ENCODE results near the gene CHD9NB. TPM values are rescaled to one million over a fixed set of nuclear protein-coding genes. Genes with fewer than 3 reads are reported as not detected.
A peak's percentile ranks its signal among the peaks of the same experiment; 100 is the strongest.
"Not testable (repeated sequence)": the region's sequence is repeated elsewhere in the genome, so short reads cannot be mapped to it uniquely, and the experiment has no call there.

CHD9NB gene
- total RNA-seq, 1 donor from 2014 or later: not detected

- Mint-ChIP-seq H3K4me1 (peaks cover 53% of the 10 kb centered on the region), H3K4me3 (peak overlapping the region; percentile 91), H3K36me3 (ENCODE audit: low read depth) (no peaks in the 10 kb centered on the region), H3K27ac (peak overlapping the region; percentile 85), H3K27me3 (no peaks in the 10 kb centered on the region), H3K9me3 (no peaks in the 10 kb centered on the region)
- TF ChIP-seq CTCF (IDR thresholded peaks at IDR 0.05): no peak
- CTCF ChIA-PET: interaction anchor here (0.5 to 3.9 kb wide), 39 partner anchors 8 to 454 kb away, joined by 3 to 95 read pairs (median 5); partner anchors contain the start of gene RBL2
- POLR2A ChIA-PET: interaction anchor here (0.6 to 2.5 kb wide), 16 partner anchors 7 to 463 kb away, joined by 3 to 25 read pairs (median 3); no protein-coding TSS in a partner anchor
- no peak for DNase-seq
- ATAC-seq (ENCODE audit: low read depth): no peak
- intact Hi-C loops (cut with micrococcal nuclease): loop anchor here (1.0 to 2.0 kb wide), 7 partner anchors 44 to 379 kb away; partner anchors contain the start of gene RBL2
These were observed 3.1 kb upstream of the CHD9NB start for GRCh38 chr16:53055541-53056391.

- ChIA-PET POLR2A (interaction anchor here (0.6 to 2.5 kb wide), 18 partner anchors 8 to 464 kb away, joined by 3 to 25 read pairs (median 3); no protein-coding TSS in a partner anchor), CTCF (interaction anchor here (0.7 to 3.9 kb wide), 40 partner anchors 9 to 455 kb away, joined by 3 to 95 read pairs (median 5); partner anchors contain the start of gene RBL2)
- Mint-ChIP-seq H3K36me3 (ENCODE audit: low read depth) (no peaks in the 10 kb centered on the region), H3K27me3 (no peaks in the 10 kb centered on the region), H3K9me3 (no peaks in the 10 kb centered on the region), H3K4me3 (peak within 1 kb of the TSS; percentile 91), H3K27ac (peak within 1 kb of the TSS; percentile 85), H3K4me1 (peaks cover 46% of the 10 kb centered on the region)
- peak; percentile 89 for ATAC-seq (ENCODE audit: low read depth)
- DNase-seq: peak; percentile 83
- intact Hi-C loops (cut with micrococcal nuclease): loop anchor here (1.0 to 2.0 kb wide), 8 partner anchors 7 to 380 kb away; partner anchors contain the start of gene RBL2
- TF ChIP-seq CTCF (IDR thresholded peaks at IDR 0.05): peak; percentile 97
These were observed 2.2 kb upstream of the CHD9NB start, which contains the start of gene CHD9 for GRCh38 chr16:53054670-53055485. Gene CHD9, plus strand, starts transcription at chr16:53054991. Its CDS starts 101,099 bp downstream, at chr16:53156090.

DNA sequence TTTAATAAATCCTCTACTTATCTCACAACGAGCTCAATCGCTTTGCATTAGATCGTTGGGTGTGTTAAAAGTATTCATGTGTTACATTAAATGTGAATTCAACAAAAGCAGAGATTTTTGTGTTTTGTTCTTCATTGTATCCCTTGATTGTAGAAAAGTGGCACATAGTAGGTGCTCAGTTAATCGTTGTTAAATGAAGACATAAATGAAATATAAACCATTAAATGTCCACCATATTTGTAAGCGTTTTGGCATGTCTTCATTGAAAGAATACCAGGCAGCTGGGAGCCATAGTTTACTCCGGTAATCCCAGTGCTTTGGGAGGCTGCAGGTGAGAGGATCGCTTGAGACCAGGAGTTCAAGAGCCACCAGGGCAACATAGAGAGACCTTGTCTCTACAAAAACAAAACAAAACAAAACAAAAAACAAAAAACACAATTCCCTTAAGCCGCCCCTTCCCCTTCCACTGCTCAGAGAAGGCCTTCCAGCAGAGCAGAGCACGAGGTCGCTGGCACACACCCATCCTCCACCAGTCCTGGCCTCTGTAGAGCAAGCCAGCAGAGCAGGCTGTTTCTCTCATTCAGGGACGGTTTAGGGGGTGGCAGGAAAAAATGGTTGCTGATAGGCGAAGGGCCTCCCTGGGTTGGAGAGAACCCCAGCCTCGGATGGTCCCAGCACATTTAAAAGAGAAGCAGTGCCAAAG is 1.4 kb upstream of the CHD9NB start:
- H3K27me3 Mint-ChIP-seq: no peaks in the 10 kb centered on the region
- H3K4me1 Mint-ChIP-seq: peaks cover 39% of the 10 kb centered on the region
- H3K27ac Mint-ChIP-seq: peak overlapping the region; percentile 85
- POLR2A ChIA-PET: interaction anchor here (0.8 to 2.5 kb wide), 7 partner anchors 10 to 465 kb away, joined by 3 to 25 read pairs (median 7); no protein-coding TSS in a partner anchor
- CTCF ChIA-PET: interaction anchor here (0.9 to 3.9 kb wide), 26 partner anchors 12 to 229 kb away, joined by 3 to 95 read pairs (median 7); no protein-coding TSS in a partner anchor
- TF ChIP-seq CTCF (IDR thresholded peaks at IDR 0.05): no peak
- peak overlapping the region; percentile 91 for H3K4me3 Mint-ChIP-seq
- intact Hi-C loops (cut with micrococcal nuclease): loop anchor here (1.0 to 2.0 kb wide), 2 partner anchors 8 to 381 kb away; partner anchors contain the start of gene RBL2
- H3K36me3 Mint-ChIP-seq (ENCODE audit: low read depth): no peaks in the 10 kb centered on the region
- H3K9me3 Mint-ChIP-seq: no peaks in the 10 kb centered on the region
- ATAC-seq (ENCODE audit: low read depth): peak; percentile 39
- no peak for DNase-seq

GRCh38 chr16:53051255-53051654 is 1.4 kb downstream of the CHD9NB start:
- intact Hi-C loops (cut with micrococcal nuclease); H3K27ac Mint-ChIP-seq; POLR2A ChIA-PET; H3K36me3 Mint-ChIP-seq (ENCODE audit: low read depth); H3K4me3 Mint-ChIP-seq; H3K27me3 Mint-ChIP-seq; ATAC-seq (ENCODE audit: low read depth); DNase-seq; H3K9me3 Mint-ChIP-seq: not testable (repeated sequence)
- H3K4me1 Mint-ChIP-seq: peaks cover 12% of the 10 kb centered on the region
- CTCF ChIA-PET: interaction anchor here (1.3 kb wide), 1 partner anchor 157 kb away, joined by 3 read pairs; no protein-coding TSS in a partner anchor

Measured in activated B cell treated with CpG ODN at 0.5 μM for 24 hours (primary cell).